ENCODE data around the gene ATXN2L. TPM values are rescaled to one million over a fixed set of nuclear protein-coding genes. Genes with fewer than 3 reads are reported as not detected.

Gene ATXN2L
- total and polyA plus RNA-seq, 10 donors = 43.8 to 179 (median 147) TPM

GRCh38 chr16:28830531-28830930, 7.7 kb downstream of the ATXN2L start:
- Histone ChIP-seq H3K27me3 (replicated peaks in 1 of 7) (no peaks in the 10 kb centered on the region), H3K4me1 (peaks cover 4 to 32% (median 11%) of the 10 kb centered on the region in 6 donors), H3K9me3 (no peaks in the 10 kb centered on the region), H3K4me3 (no peak overlapping the region), H3K27ac (no peak overlapping the region), H3K36me3 (peaks cover 6 to 100% (median 100%) of the 10 kb centered on the region in 6 donors)
- WGBS, 5 donors = 85 to 92% (median 90%) methylated on average over 13 of the region's 13 CpGs
- peak in 2 of 3 donors; percentile 14 to 59 for TF ChIP-seq POLR2AphosphoS5 (IDR thresholded peaks at IDR 0.05)
- no peak for TF ChIP-seq CTCF (IDR thresholded peaks at IDR 0.05 in 8 of 11, conservative IDR thresholded peaks at IDR 0.05 in 3 of 11)
- no peak for TF ChIP-seq POLR2A (IDR thresholded peaks at IDR 0.05)
- no peak for DNase-seq
- intact Hi-C loops (cut with DNase I; ENCODE audit: low total_unique reads) = no loop called here

- H3K9me3 ChIP-seq = no peaks in the 10 kb centered on the region
- no peak for DNase-seq
- H3K4me1 ChIP-seq = no peaks in the 10 kb centered on the region
- TF ChIP-seq CTCF (IDR thresholded peaks at IDR 0.05 in 8 of 11, conservative IDR thresholded peaks at IDR 0.05 in 3 of 11) (no peak), POLR2A (IDR thresholded peaks at IDR 0.05) (no peak), POLR2AphosphoS5 (IDR thresholded peaks at IDR 0.05) (peak in 1 of 3 donors; percentile 60)
- H3K27ac ChIP-seq = no peak overlapping the region
- no peaks in the 10 kb centered on the region for H3K27me3 ChIP-seq (replicated peaks in 1 of 7)
- H3K4me3 ChIP-seq = no peak overlapping the region
- WGBS, 5 donors = 93 to 98% (median 96%) methylated on average over 7 to 14 of the region's 14 CpGs
- H3K36me3 ChIP-seq = peaks cover 6 to 100% (median 92%) of the 10 kb centered on the region in 6 donors
- intact Hi-C loops (cut with DNase I; ENCODE audit: low total_unique reads) = no loop called here
Observed at GRCh38 chr16:28834349-28834748, 11.6 kb downstream of the ATXN2L start.

GRCh38 chr16:28834873-28835863, 12.4 kb downstream of the ATXN2L start:
- TF ChIP-seq CTCF (IDR thresholded peaks at IDR 0.05 in 8 of 11, conservative IDR thresholded peaks at IDR 0.05 in 3 of 11) (no peak), POLR2AphosphoS5 (IDR thresholded peaks at IDR 0.05) (peak in 2 of 3 donors; percentile 11 to 60)
- Histone ChIP-seq H3K9me3 (no peaks in the 10 kb centered on the region), H3K4me1 (no peaks in the 10 kb centered on the region), H3K4me3 (no peak overlapping the region), H3K27me3 (replicated peaks in 1 of 7) (no peaks in the 10 kb centered on the region), H3K36me3 (peaks cover 6 to 93% (median 83%) of the 10 kb centered on the region in 6 donors), H3K27ac (no peak overlapping the region)
- DNase-seq = no peak
- intact Hi-C loops (cut with DNase I; ENCODE audit: low total_unique reads) = no loop called here
- WGBS, 5 donors = 93 to 97% (median 95%) methylated on average over 22 to 25 of the region's 25 CpGs

Data from spleen (tissue), 11 donors.